Measurements from ENCODE around the gene EGR4.

DNA sequence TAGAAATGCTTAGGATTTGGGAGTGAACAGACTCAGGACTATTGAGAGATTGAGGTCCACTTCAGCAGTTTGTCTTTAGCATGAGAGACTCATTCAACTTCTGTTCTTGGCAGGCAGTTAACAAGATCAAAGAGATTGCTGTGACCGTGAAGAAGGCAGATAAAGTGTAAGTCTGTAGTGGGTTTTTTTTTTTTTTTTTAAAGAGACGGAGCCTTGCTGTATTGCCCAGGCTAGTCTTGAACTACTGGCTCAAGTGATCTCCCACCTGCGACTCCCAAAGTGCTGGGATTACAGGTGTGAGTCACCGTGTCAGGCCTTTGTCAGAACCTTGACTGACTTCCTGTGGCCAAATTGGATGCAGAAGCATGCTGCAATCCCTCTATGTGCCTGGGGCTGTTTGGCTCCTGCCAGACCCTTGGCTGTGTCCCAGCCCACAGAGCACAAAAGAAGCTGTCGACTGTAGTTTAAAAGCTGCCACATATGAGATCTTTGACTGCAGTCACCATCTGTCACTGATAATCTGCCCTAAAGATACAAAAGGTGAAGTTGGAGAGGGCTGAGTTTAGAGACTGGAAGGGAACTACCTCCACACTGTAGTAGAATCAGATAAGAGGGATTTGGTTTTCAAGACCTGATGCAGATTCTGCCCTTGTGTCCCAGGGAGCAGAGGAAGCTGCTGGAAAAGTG lies 49.3 kb downstream of the EGR4 start:
- TF ChIP-seq, protein P1, sequence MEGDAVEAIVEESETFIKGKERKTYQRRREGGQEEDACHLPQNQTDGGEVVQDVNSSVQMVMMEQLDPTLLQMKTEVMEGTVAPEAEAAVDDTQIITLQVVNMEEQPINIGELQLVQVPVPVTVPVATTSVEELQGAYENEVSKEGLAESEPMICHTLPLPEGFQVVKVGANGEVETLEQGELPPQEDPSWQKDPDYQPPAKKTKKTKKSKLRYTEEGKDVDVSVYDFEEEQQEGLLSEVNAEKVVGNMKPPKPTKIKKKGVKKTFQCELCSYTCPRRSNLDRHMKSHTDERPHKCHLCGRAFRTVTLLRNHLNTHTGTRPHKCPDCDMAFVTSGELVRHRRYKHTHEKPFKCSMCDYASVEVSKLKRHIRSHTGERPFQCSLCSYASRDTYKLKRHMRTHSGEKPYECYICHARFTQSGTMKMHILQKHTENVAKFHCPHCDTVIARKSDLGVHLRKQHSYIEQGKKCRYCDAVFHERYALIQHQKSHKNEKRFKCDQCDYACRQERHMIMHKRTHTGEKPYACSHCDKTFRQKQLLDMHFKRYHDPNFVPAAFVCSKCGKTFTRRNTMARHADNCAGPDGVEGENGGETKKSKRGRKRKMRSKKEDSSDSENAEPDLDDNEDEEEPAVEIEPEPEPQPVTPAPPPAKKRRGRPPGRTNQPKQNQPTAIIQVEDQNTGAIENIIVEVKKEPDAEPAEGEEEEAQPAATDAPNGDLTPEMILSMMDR (conservative IDR thresholded peaks at IDR 0.05; ENCODE audit: low read depth, low read length): no peak
- no peak for TF ChIP-seq EZH2 (IDR thresholded peaks at IDR 0.05; ENCODE audit: low read length, unreplicated experiment)
